ENCODE measurements around the gene SPECC1. TPM values are rescaled to one million over a fixed set of nuclear protein-coding genes. Genes with fewer than 3 reads are reported as not detected.
A peak's percentile ranks its signal among the peaks of the same experiment; 100 is the strongest.

SPECC1 gene
- total RNA-seq, 1 donor from 2014 or later = 38.0 TPM

GRCh38 chr17:20109076-20109475 lies 99.9 kb downstream of the SPECC1 start:
- H3K27me3 Mint-ChIP-seq = peaks cover 15% of the 10 kb centered on the region
- peaks cover under 1% of the 10 kb centered on the region for H3K4me1 Mint-ChIP-seq (ENCODE audit: unreplicated experiment)
- H3K27ac Mint-ChIP-seq = no peak overlapping the region
- no peaks in the 10 kb centered on the region for H3K36me3 Mint-ChIP-seq
- H3K9me3 Mint-ChIP-seq = no peaks in the 10 kb centered on the region
- no peak overlapping the region for H3K4me3 Mint-ChIP-seq
- no peak for DNase-seq (ENCODE audit: extremely low spot score, unreplicated experiment)
- TF ChIP-seq, protein P1, sequence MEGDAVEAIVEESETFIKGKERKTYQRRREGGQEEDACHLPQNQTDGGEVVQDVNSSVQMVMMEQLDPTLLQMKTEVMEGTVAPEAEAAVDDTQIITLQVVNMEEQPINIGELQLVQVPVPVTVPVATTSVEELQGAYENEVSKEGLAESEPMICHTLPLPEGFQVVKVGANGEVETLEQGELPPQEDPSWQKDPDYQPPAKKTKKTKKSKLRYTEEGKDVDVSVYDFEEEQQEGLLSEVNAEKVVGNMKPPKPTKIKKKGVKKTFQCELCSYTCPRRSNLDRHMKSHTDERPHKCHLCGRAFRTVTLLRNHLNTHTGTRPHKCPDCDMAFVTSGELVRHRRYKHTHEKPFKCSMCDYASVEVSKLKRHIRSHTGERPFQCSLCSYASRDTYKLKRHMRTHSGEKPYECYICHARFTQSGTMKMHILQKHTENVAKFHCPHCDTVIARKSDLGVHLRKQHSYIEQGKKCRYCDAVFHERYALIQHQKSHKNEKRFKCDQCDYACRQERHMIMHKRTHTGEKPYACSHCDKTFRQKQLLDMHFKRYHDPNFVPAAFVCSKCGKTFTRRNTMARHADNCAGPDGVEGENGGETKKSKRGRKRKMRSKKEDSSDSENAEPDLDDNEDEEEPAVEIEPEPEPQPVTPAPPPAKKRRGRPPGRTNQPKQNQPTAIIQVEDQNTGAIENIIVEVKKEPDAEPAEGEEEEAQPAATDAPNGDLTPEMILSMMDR (conservative IDR thresholded peaks at IDR 0.05) = no peak

- DNase-seq (ENCODE audit: extremely low spot score, unreplicated experiment) = no peak
- Mint-ChIP-seq H3K9me3 (no peaks in the 10 kb centered on the region), H3K27me3 (peaks cover 13% of the 10 kb centered on the region), H3K36me3 (no peaks in the 10 kb centered on the region), H3K27ac (no peak overlapping the region), H3K4me3 (no peak overlapping the region), H3K4me1 (ENCODE audit: unreplicated experiment) (no peaks in the 10 kb centered on the region)
- TF ChIP-seq, protein P1 (conservative IDR thresholded peaks at IDR 0.05) = no peak
Measured at GRCh38 chr17:20111538-20111937, 102.4 kb downstream of the SPECC1 start.

DNA sequence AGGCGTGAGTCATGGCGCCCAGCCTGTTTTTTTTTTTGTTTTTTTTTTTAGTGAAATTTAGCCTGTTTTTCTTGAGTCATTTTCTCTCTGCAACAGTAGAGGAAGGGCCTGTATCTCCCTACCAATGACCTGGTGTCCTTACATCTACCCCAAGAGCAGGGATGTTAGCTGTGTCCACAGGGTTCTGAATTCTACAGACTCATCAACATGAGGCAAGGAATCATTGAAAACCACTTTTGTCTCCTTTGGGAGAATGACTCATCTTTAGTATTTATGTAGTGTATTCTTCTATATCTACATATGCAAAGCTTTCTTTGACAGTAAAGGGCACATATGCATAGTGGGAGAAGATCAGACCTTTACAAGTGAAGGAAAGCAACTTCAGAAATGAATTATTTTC lies 105.3 kb downstream of the SPECC1 start:
- Mint-ChIP-seq H3K27ac (no peak overlapping the region), H3K27me3 (peaks cover 16% of the 10 kb centered on the region)
- TF ChIP-seq, protein P1 (conservative IDR thresholded peaks at IDR 0.05) = no peak

DNA sequence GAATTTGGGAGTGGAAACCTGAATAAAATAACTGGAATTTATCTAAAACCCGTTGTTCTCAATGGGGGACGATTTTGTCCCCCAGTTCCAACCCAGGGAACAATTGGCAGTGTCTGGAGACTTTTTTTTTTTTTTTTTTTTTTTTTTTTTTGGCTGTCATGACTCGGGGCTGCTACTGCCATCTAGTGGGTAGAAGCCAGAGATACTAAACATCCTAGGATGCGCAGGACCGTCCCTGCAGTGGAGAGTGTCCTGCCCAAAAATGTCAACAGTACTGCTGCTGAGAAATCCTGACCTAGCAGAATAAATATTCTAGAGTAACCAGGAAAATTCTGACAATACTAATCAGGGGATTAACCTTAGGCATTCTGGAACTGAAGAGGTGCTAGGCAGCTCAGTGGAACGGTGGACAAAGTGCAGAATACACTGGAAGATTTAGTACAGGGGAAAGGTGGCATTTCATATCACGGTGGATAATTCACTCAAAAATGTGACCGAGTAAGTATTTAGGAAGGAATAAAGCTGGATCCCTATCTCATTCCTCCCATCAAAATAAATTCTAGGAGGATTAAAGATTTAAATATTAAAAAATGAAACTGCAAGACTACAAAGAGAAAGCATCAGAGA lies 107.6 kb downstream of the SPECC1 start:
- Mint-ChIP-seq H3K36me3 (no peaks in the 10 kb centered on the region), H3K27ac (peak overlapping the region; percentile 35), H3K9me3 (no peaks in the 10 kb centered on the region), H3K4me3 (no peak overlapping the region), H3K27me3 (peaks cover 15% of the 10 kb centered on the region), H3K4me1 (ENCODE audit: unreplicated experiment) (no peaks in the 10 kb centered on the region)
- TF ChIP-seq, protein P1 (conservative IDR thresholded peaks at IDR 0.05) = peak; percentile 87
- DNase-seq (ENCODE audit: extremely low spot score, unreplicated experiment) = no peak

More for the DNA sequence above, 105.3 kb downstream of the SPECC1 start:
- Mint-ChIP-seq H3K36me3 (no peaks in the 10 kb centered on the region), H3K4me3 (no peak overlapping the region), H3K9me3 (no peaks in the 10 kb centered on the region), H3K4me1 (ENCODE audit: unreplicated experiment) (no peaks in the 10 kb centered on the region)
- no peak for DNase-seq (ENCODE audit: extremely low spot score, unreplicated experiment)

DNA sequence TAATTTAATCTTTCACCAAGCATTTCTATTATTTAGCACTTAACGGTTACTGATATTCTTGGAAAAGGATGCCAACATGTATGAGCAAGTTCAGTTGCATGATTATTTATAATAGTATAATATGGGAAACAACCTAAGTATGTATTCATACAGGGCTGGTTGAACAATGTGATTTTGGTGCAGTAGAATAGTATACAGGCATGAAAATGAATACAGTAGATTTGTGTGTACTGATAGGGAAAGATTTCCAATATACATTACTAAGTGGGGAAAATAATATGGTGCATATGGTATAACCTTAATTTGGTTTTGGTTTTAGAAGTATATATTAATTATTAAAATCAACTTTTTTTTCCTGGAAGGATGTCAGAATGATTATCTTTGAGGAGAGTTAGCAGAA lies 109.1 kb downstream of the SPECC1 start:
- Mint-ChIP-seq H3K4me1 (ENCODE audit: unreplicated experiment) (no peaks in the 10 kb centered on the region), H3K27me3 (peaks cover 16% of the 10 kb centered on the region), H3K27ac (no peak overlapping the region), H3K4me3 (no peak overlapping the region), H3K36me3 (no peaks in the 10 kb centered on the region), H3K9me3 (no peaks in the 10 kb centered on the region)
- TF ChIP-seq, protein P1 (conservative IDR thresholded peaks at IDR 0.05) = no peak
- DNase-seq (ENCODE audit: extremely low spot score, unreplicated experiment) = no peak
